K562 (cell line): ENCODE measurements around the gene ANKRD49. TPM values are rescaled to one million over a fixed set of nuclear protein-coding genes. Genes with fewer than 3 reads are reported as not detected.

Experiments used
- ATAC-seq: fragments of 200-7000 bp; cut with Tn5 transposase; 3 replicates; pipeline ENCODE4 v1.9.1; 2020; ENCODE audit warnings: moderate library complexity
- BruUV-seq: library from RNA; stranded (reverse); fragments of 400-500 nt; replicated peaks from 2 replicates; lab custom pipeline; 2021; lab: Mats Ljungman, UMichigan
- CTCF ChIA-PET: fragments of 300-600 bp; formaldehyde crosslinking; extraction: SDS; loops from one replicate; lab custom pipeline; 2021; ENCODE audit warnings: low intra/inter-chr PET ratio; lab: Yijun Ruan, JAX
- POLR2A ChIA-PET: fragments of 300-600, 350-650 bp; sonication (Branson Sonifier 250); formaldehyde crosslinking; extraction: SDS; loops from one replicate; lab custom pipeline; 2021; ENCODE audit warnings: antibody characterized with exemption, inconsistent platforms; lab: Yijun Ruan, JAX
- DNase-seq, 4 experiments: peaks; one replicate each; pipeline versions ENCODE4 v3.0.0 to v3.0.0-alpha.2; 2011 to 2018; ENCODE audit warnings: low spot score in 3 of 4, mixed read lengths in 3 of 4; ENCODE audit errors: extremely low read depth in 1 of 4
- FAIRE-seq: peaks from 2 replicates; lab custom pipeline; 2011; peaks lifted over from hg19 to GRCh38; lab: Jason Lieb, UNC
- H2AFZ ChIP-seq: 2 replicates; pipeline ENCODE4 v1.6.0; 2011; ENCODE audit warnings: low read depth, low read length, control low read depth, inconsistent platforms
- H3K27ac ChIP-seq: fragments of 200-600 bp; 3 replicates; pipeline ENCODE4 v1.8.0; 2011; ENCODE audit warnings: low read depth, mild to moderate bottlenecking, control low read depth, inconsistent platforms, low read length, moderate library complexity, mixed read lengths; ENCODE audit errors: extremely low read depth
- H3K27me3 ChIP-seq, 2 experiments: fragments of 300-600 bp in 1 of 2; 2 replicates in 1 of 2; 3 replicates in 1 of 2; pipeline versions ENCODE4 v1.6.0 to v1.8.0; 2011; ENCODE audit warnings: inconsistent platforms in 2 of 2, low read length in 2 of 2, mild to moderate bottlenecking in 1 of 2, mixed read lengths in 1 of 2, moderate library complexity in 1 of 2; ENCODE audit not compliant: control insufficient read depth in 2 of 2, insufficient read depth in 2 of 2
- H3K36me3 ChIP-seq: fragments of 300-600 bp; 3 replicates; pipeline ENCODE4 v1.8.0; 2011; ENCODE audit warnings: mild to moderate bottlenecking, low read length, inconsistent platforms; ENCODE audit not compliant: control insufficient read depth, insufficient read depth
- H3K4me1 ChIP-seq, 2 experiments: fragments of 200-600 bp in 1 of 2; replicated peaks in 1 of 2; 2 replicates in 1 of 2; 3 replicates in 1 of 2; pipeline versions ENCODE4 v1.5.1 to v1.8.0; 2011; ENCODE audit warnings: inconsistent platforms in 2 of 2, low read length in 2 of 2, mild to moderate bottlenecking in 1 of 2, mixed read lengths in 1 of 2, moderate library complexity in 1 of 2; ENCODE audit not compliant: control insufficient read depth in 2 of 2, insufficient read depth in 2 of 2
- H3K4me2 ChIP-seq: 2 replicates; pipeline ENCODE4 v1.6.1; 2011; ENCODE audit warnings: low read length, control low read depth, inconsistent platforms, mixed read lengths; ENCODE audit not compliant: insufficient read depth
- H3K4me3 ChIP-seq: fragments of 200-600 bp; sonication (generic), shearing (Covaris generic); 2 replicates; pipeline ENCODE4 v1.5.1; 2016; ENCODE audit warnings: control low read depth, inconsistent platforms
- H3K79me2 ChIP-seq: fragments of 200-600 bp; 3 replicates; pipeline ENCODE4 v1.8.0; 2011; ENCODE audit warnings: low read length, inconsistent platforms; ENCODE audit not compliant: control insufficient read depth, insufficient read depth
- H3K9ac ChIP-seq, 2 experiments: 2 replicates each; pipeline versions ENCODE4 v1.6.0 to v1.6.1; 2011; ENCODE audit warnings: low read depth in 2 of 2, low read length in 2 of 2, control low read depth in 1 of 2, inconsistent platforms in 1 of 2, mild to moderate bottlenecking in 1 of 2, mixed read lengths in 1 of 2; ENCODE audit not compliant: insufficient read depth in 1 of 2
- H3K9me1 ChIP-seq: one replicate; pipeline ENCODE4 v1.6.0; 2011; ENCODE audit warnings: inconsistent platforms, mild to moderate bottlenecking, low read length, moderate library complexity; ENCODE audit not compliant: control insufficient read depth, insufficient read depth
- H3K9me3 ChIP-seq: replicated peaks from 2 replicates; pipeline ENCODE4 v1.5.1; 2011; ENCODE audit warnings: low read depth, low read length, inconsistent platforms; ENCODE audit not compliant: control insufficient read depth, insufficient read depth
- H4K20me1 ChIP-seq: replicated peaks from 2 replicates; pipeline ENCODE4 v1.6.1; 2011; ENCODE audit warnings: low read length, inconsistent platforms, mixed read lengths; ENCODE audit not compliant: control insufficient read depth, insufficient read depth
- ATF3 ChIP-seq, 2 experiments: fragments of 450-650 bp in 1 of 2; sonication (generic) in 1 of 2; formaldehyde crosslinking in 1 of 2; IDR thresholded peaks in 1 of 2; conservative IDR thresholded peaks in 1 of 2; 2 replicates each; pipeline versions ENCODE4 v1.6.1 to v1.8.1; 2016 to 2023; ENCODE audit warnings: mild to moderate bottlenecking in 2 of 2, moderate library complexity in 2 of 2, inconsistent platforms in 1 of 2, missing genetic modification reagents in 1 of 2
- CEBPB ChIP-seq: fragments of 450-650 bp; IDR thresholded peaks from 2 replicates; pipeline ENCODE4 v1.6.1; 2016; ENCODE audit warnings: missing genetic modification characterization, missing compliant biosample characterization
- CEBPG ChIP-seq, 3 experiments: fragments of 200-800 bp in 1 of 3; sonication (Bioruptor generic) in 1 of 3; sonication (generic) in 1 of 3; formaldehyde crosslinking in 1 of 3; IDR thresholded peaks in 2 of 3; conservative IDR thresholded peaks in 1 of 3; 2 replicates each; pipeline versions ENCODE4 v1.6.1 to v1.8.0; 2016 to 2022; ENCODE audit warnings: missing compliant biosample characterization in 2 of 3, missing genetic modification characterization in 2 of 3, mild to moderate bottlenecking in 1 of 3, missing genetic modification reagents in 1 of 3
- PML ChIP-seq: IDR thresholded peaks from 2 replicates; pipeline ENCODE4 v1.6.1; 2012; ENCODE audit warnings: low read length, inconsistent platforms
- WGBS: fragments of 100-300 bp; shearing (Covaris generic); methylation state at CpG from one replicate; pipeline ENCODE4 v1.1.6; 2016; ENCODE audit warnings: low coverage, mixed read lengths; ENCODE audit not compliant: insufficient coverage; ENCODE audit errors: missing lambda C conversion rate; 5-methylcytosine and 5-hydroxymethylcytosine counted together
- in situ Hi-C: fragments of 300-500 bp; cut with MboI; formaldehyde crosslinking; loops from 4 replicates; pipeline ENCODE4 v1.15.0; 2018; ENCODE audit warnings: inconsistent platforms, mixed read lengths
- intact Hi-C: fragments of 100-400 bp; cut with micrococcal nuclease; formaldehyde crosslinking; loops from 2 replicates; pipeline ENCODE4 v1.14.2; 2022
- polyA plus RNA-seq, 8 experiments: library from polyadenylated mRNA; depleted of rRNA in 4 of 8; stranded (reverse) in 5 of 8; unstranded in 3 of 8; fragments of >200 nt; fragmentation: Nextera tagmentation in 2 of 8; fragmentation: Illumina TruSeq in 1 of 8; extraction: Ambion mirVana in 2 of 8; extraction: Trizol in 1 of 8; gene quantifications; 2 replicates each; pipeline versions ENCODE4 v1.2.1 to v1.2.3, GENCODE V29; 2011 to 2014; ENCODE audit warnings: inconsistent platforms in 1 of 8, missing spikeins in 1 of 8
- total RNA-seq, 7 experiments: library from RNA; depleted of rRNA in 6 of 7; stranded (reverse); fragments of >200 nt in 6 of 7; fragmentation: Illumina TruSeq in 2 of 7; extraction: Trizol in 2 of 7; gene quantifications; 2 replicates each; pipeline versions ENCODE4 v1.2.1 to v1.2.3, GENCODE V29; 2011 to 2021; ENCODE audit warnings: low replicate concordance in 1 of 7

Gene ANKRD49
- total and polyA plus RNA-seq, 9 of the 15 experiments (the other 6 are each of a cell fraction or from before 2014, with no cell fraction given) = 13.4 to 43.5 (median 30.6) TPM

- POLR2A ChIA-PET = no interaction called here
- Histone ChIP-seq H3K4me2 (no peak overlapping the region), H3K36me3 (peaks cover 32% of the 10 kb centered on the region), H3K9me3 (no peaks in the 10 kb centered on the region), H3K79me2 (no peaks in the 10 kb centered on the region), H4K20me1 (no peaks in the 10 kb centered on the region), H3K4me3 (no peak overlapping the region), H2AFZ (no peak overlapping the region), H3K4me1 (no peaks in the 10 kb centered on the region), H3K27me3 (no peaks in the 10 kb centered on the region), H3K9me1 (no peaks in the 10 kb centered on the region), H3K27ac (no peak overlapping the region), H3K9ac (no peak overlapping the region)
- intact Hi-C loops = no loop called here
- no peak for FAIRE-seq
- in situ Hi-C loops = no loop called here
- BruUV-seq = no TSS peak
- WGBS = 98% methylated on average over 2 of the region's 2 CpGs
- CTCF ChIA-PET = no interaction called here
- no peak for DNase-seq
- ATAC-seq = no peak
- TF ChIP-seq ATF3 (IDR thresholded peaks at IDR 0.05) = peak; percentile 33; the same call in 1 of the 2 replicates
- no peak for TF ChIP-seq ATF3 (CRISPR knock-in tag; conservative IDR thresholded peaks at IDR 0.05)
- TF ChIP-seq PML = no peak
- peak; percentile 35 for TF ChIP-seq CEBPB (tag)
- no peak for TF ChIP-seq CEBPG (CRISPR knock-in tag; IDR thresholded peaks at IDR 0.05)
- TF ChIP-seq CEBPG (tag; conservative IDR thresholded peaks at IDR 0.05 in 1 of 2, IDR thresholded peaks at IDR 0.05 in 1 of 2) = peak in 1 of 2 experiments; percentile 72; a peak in 2 of 4 replicates
These were observed 44.3 kb upstream of the ANKRD49 start for GRCh38 chr11:94449437-94449836.
